Epithelial cell of prostate (primary cell): Measurements from ENCODE around the gene SALL1.

ENCODE experiments used
- DNase-seq: peaks from one replicate; pipeline ENCODE4 v3.0.0-alpha.2; 2011; ENCODE audit warnings: low read depth, low spot score
- H3K27ac ChIP-seq: fragments of 450-650 bp; 2 replicates; pipeline ENCODE4 v1.5.1; 2017; ENCODE audit warnings: mild to moderate bottlenecking

Gene SALL1

DNA sequence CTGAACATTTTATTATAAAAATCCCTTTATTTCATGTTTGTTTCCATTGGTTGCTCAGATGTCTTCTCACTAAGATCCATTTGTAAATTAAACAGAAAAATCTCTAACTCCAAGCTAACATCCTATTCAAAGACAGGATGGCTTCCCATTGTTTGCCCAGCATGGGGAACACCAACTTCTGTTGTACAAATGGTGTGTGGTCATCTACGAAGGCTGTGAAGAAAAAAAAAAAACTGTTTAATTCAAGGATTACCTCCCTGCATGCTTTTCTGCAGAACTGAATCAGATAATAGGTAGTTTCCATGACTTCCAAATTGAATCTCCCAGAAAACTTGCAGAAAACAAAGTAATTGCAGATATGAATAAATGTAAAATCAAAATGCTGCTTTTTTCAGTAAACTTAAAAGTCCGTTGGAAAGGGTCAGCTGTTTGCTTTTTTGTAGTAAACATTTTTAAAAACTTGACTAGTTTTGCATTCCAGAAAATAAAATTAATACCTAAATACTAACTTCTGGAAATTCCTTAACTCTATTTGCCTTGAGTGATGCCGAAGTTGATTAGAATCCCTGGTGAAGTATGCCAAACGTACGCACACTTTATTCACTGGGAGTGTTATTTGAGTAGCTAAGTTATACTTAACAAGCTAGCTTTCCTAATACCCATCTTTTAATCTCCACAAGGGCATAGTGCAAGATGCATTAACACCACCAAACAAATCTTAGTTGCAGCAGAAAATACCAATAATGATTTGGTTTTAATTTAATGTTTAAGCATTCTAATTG, 7.7 kb downstream of the SALL1 start:
- no peak overlapping the region for H3K27ac ChIP-seq
- DNase-seq, result no peak

GRCh38 chr16:51141541-51141940, 9.5 kb downstream of the SALL1 start:
- no peak for DNase-seq
- no peak overlapping the region for H3K27ac ChIP-seq

DNA sequence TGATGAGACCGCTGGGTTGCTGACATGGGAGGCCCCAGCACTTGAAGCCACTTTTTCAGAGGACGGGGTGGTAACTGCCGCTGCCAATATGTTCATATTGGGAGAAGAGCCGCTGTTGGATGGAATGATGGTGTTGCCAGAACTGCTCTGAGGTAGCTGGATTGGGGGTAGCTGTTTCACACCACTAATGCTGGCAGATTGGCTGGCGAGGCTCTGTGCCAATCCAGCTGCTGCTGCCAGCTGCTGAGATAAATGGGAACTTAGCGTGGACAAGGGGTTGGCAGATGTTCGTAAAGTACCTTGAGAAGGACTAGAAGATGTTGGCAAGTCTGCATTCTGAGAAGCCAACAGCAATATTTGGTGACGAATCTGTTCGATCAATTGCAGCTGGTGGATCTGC, 10.0 kb downstream of the SALL1 start:
- DNase-seq, result no peak
- H3K27ac ChIP-seq, result no peak overlapping the region

DNA sequence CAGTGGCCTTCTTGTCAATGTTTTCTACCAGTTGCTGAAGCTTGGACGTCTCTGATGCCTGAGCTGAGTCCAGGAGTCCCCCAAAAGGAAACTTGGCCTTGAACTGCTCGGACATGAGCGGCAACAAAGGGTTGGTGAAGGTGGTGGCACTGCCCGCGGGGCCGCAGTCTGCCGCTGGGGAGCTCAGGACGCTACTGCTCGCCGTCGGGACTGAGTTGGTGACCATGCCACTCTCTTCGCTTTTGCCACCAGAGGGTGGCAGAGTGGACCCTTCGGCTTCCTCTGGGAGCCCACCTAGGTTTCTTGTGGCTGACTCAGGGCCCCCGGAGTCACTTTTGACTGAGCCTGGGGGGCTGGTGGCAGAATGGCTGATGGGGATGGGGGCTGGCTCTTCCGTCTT, 11.0 kb downstream of the SALL1 start:
- DNase-seq, result no peak
- no peak overlapping the region for H3K27ac ChIP-seq

GRCh38 chr16:51139568-51139967, 11.5 kb downstream of the SALL1 start:
- no peak overlapping the region for H3K27ac ChIP-seq
- no peak for DNase-seq

GRCh38 chr16:51138178-51138577, 12.9 kb downstream of the SALL1 start:
- no peak for DNase-seq
- H3K27ac ChIP-seq, result no peak overlapping the region

DNA sequence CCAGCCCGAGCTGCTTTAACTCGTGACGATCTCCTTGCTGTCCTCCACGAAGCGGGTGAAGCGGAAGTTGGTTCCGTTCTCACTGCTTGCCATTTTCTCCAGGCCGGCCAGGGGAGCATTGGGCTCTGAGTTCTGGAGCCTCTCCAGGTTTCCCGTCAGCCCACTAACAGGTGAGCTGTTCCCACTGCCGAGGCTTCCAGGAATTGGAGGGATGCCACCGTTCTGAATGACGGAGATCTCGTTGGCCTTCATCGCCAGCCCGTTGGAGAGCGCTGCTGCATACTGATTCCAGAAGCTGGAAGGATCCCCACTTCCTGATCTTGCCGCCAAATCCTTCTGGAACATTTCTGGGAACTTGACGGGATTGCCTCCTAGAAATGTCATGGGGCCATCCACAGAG, 14.0 kb downstream of the SALL1 start:
- no peak for DNase-seq
- no peak overlapping the region for H3K27ac ChIP-seq

GRCh38 chr16:51134876-51135275, 16.2 kb downstream of the SALL1 start:
- DNase-seq, result no peak
- H3K27ac ChIP-seq, result no peak overlapping the region

DNA sequence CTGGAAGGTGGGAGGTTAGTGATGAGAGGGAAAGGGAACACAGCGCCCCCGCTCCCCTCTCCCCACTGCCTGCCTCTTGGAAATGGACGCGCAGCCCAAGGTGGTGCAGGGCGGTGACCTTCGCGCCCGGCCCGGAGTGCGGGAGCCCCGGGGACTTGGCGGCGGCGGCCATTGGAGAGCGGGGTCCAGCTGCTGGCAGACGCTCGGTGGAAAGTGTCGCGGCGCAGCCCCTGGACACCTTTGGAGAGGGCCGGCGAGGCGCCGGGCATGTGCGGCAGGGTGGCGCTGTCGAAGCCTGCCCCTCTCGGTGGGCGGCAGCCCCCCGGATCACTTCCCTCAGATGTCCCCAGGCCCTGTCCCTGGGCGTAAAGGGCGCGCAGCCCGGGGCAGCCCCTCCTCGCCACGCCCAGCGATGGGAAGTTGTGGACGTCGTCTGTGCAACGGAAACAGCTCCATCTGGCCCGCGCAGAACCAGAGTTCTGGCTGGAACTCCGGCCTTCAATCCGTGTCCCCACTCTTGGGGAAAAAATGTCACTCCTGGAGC, 16.7 kb downstream of the SALL1 start:
- H3K27ac ChIP-seq, result no peak overlapping the region
- no peak for DNase-seq

- no peak overlapping the region for H3K27ac ChIP-seq
- DNase-seq, result no peak
Measured at GRCh38 chr16:51133688-51134087, 17.4 kb downstream of the SALL1 start.

DNA sequence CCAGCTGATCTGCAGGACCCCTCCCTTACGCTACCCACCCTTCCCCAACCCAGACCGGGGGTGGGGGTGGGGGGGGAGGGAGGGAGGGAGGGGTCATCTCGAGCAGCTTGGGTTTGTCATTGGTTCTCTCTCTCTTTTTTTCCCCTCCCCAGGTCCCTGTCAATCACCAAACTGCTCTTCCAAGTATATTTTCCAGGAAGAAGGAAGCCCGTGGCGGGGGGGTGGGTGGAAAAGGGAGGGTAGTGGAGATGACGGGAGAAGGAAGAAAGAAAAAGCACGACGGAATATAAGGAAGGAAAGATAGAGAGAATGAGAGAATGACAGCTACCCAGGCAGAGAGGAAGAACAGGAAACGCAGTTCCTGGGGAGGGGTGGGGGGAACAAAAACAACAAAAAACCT, 17.9 kb downstream of the SALL1 start:
- no peak overlapping the region for H3K27ac ChIP-seq
- no peak for DNase-seq

- no peak for DNase-seq
- H3K27ac ChIP-seq, result no peak overlapping the region
Measured at GRCh38 chr16:51132490-51133115, 18.5 kb downstream of the SALL1 start.

DNA sequence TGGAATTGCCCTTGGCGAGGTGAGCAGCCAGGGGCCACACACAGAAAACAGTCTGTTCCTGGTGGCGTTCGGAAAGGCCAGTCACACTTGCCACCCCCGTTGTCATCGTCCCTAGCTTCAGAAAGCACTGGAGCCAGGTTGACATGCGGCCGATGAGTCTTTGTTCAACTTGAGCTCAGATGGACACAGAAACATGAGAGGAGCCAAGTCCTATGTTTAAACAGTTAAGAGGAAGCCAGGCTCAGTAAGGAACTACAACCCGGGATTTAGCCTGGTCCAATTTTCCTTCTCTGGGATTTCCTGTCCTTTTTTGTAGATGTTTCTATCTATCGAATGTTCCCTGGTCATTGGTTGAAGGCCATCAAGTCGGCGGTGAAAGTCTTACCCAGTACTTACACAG, 19.5 kb downstream of the SALL1 start:
- no peak for DNase-seq
- H3K27ac ChIP-seq, result no peak overlapping the region

DNA sequence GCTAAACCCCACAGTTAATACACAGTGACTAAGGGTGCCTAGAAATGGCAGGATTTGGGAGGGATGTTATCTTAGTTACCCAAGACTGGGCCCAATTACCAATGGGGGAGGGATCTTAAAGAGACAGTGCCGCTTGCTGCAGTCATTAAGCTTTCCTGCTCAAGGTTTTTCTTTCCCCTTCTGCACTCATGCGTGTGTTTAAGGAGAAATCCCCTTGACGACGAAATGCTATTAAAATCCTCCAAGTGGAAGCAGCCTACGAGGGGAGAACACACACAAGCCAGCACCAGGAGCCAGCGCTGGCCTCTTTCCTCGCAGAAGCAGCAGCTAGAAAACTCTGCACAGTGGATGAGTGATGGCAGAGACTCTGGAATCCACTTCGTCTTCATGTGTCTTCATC, 22.0 kb downstream of the SALL1 start:
- no peak overlapping the region for H3K27ac ChIP-seq
- DNase-seq, result no peak

DNA sequence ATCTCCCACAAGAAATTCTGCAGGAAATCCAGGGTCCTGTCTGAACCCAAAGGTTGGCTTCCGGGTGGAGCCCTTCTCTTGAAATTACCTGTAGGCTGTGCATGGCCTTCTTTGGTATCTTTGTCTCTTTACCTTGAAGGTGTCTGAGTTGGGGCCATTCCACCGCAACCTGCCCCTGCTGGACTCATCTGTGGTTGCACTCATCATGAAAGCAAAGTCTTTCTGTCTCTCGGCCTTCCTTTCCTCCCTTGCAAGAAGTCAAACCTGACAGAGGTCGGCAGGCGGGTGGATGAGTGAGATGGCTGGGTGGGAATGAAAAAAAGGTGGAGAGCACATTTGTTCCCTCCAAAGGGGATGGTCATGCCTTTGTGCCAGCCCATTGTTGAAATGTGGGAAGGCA, 25.1 kb downstream of the SALL1 start:
- no peak overlapping the region for H3K27ac ChIP-seq
- no peak for DNase-seq

DNA sequence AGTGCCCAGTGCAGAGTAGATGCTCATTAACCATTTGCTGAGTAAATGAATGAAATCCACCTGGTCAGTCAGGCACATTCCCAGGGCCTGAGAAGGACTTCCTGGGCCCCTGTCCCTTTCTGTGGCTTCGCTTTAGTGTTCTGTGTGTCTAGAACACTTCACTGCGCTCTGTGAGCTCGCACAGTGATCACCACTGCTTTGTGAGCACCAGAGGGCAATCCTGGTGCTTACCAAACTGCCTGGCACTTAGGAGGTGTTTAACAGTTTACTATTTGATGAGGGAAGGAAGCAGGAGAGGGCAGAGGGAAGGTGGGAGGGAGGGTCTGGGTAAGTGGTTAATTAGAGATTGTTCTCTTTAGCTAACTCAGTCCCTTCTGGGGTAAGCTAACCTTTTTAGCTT, 26.2 kb downstream of the SALL1 start:
- H3K27ac ChIP-seq, result no peak overlapping the region
- no peak for DNase-seq

DNA sequence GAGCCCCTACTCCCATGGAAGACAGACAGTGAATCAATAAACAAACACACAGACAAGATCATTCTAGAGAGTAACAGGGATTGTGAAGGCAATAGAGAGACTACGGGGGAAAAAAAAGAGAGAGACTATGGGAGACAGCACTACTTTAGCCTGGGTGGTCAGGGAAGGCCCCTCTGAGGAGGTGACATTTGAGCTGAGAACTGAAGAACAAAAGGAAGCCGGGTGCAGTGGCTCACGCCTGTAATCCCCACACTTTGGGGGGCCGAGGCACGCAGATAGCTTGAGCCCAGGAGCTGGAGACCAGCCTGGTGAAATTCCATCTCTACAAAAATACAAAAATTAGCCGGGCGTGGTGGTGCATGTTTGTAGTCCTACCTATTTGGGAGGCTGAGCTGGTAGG, 29.2 kb downstream of the SALL1 start:
- no peak overlapping the region for H3K27ac ChIP-seq
- no peak for DNase-seq

DNA sequence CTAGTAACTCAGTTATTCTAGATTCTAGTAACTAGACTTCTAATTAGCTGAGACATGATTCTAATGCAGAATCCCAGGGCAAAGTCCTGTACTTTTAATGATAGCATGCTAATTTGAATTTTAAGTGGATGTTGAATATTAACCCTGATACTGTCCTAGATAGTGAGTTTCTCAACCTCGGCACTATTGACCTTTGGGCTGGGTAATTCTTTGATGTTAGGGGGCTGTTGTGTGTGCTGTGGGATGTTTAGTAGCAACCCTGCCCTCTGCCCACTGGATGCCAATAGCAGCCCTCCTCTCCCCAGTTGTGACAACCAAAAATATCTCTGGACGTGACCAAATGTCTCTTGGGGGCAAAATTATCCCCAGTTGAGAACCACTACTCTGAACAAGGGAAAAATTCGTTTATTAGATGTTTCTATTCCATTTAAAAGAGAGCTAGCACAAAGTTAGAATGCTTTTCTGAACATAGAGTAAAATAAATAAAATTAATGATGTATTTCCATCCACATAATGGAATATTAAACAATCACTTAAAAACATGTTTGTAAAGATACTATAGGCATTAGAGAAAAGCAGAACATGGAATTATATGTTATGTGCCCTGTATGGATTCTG, 30.2 kb downstream of the SALL1 start:
- no peak overlapping the region for H3K27ac ChIP-seq

DNA sequence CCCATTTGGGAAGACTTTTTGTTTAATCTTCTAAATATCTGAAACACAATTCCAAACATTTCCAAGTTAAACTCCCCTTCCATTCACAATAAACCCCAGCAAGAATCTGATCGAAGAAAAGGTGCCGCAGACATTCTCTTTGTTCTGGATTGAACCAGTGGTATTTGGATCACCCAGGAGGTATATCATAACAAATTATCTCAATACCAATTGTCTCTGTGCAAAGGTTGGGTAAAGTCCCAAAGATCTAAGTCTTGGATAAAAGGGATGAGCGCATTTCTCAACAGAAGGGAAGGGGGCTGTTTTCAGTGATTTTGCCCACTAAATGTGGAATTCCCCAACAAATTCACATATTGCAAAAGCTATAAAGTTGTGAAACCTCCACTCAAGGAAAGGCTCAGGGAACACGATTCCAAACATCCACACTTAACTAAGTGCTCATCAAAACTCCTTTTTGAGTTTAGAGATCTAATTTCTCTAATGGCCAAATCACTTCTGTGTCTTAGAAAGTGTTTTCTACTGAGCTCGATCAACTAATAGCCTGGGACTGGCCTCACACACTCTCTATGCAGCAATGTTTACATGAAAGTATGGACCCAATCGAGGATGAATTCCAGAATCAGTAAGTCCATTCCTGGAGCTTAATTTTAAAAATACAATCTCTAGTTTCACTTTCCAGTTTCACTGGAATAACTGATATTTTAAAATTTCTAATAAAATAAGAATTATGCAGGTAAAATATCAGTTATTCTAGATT, 30.9 kb downstream of the SALL1 start:
- DNase-seq, result no peak
- H3K27ac ChIP-seq, result no peak overlapping the region

More for the DNA sequence above, 30.2 kb downstream of the SALL1 start:
- DNase-seq, result no peak

DNA sequence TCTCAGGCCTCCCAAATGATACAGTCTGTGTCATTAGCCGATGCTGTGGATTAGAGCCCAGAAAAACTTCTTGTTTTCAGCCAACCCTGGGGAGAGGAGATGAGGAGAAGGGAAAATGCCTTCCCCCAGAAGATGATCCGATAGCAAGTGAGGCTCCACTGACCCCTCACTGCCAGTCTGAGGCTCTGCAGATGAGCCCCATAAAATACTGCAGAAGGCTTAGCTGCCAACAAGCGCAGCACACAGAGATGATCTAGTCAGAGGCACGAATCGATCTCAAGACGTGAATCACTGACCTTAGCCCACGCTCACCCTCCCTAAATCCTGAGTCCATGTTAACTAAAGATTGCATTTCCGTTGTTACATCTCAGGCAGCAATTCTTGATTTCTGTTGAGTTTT, 31.5 kb downstream of the SALL1 start:
- no peak overlapping the region for H3K27ac ChIP-seq
- DNase-seq, result no peak

DNA sequence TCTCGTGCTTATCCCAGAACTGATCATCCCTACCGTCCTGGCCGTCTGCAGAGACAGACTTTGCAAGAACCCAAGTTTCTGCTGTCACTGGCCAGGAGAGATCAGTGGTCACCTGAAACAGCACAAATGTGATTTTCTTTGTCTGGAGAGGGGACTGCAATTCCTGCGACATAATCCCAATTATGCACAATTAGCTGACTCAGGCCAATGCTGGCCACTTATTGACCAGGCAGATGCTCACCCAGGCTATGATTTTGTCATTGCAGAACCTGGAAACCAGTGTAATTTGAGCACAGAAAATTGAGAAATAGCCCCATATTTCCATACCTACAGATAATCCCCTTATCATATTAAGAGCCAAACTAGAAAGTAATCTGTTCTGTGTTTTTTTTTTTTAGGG, 34.7 kb downstream of the SALL1 start:
- no peak overlapping the region for H3K27ac ChIP-seq
- DNase-seq, result no peak
